NCI-H82 (cell line): ENCODE data around the gene RESP18.

Source experiments
- DNase-seq: peaks from one replicate; lab custom pipeline; 2025; lab: John Stamatoyannopoulos, UW

The RESP18 gene

DNA sequence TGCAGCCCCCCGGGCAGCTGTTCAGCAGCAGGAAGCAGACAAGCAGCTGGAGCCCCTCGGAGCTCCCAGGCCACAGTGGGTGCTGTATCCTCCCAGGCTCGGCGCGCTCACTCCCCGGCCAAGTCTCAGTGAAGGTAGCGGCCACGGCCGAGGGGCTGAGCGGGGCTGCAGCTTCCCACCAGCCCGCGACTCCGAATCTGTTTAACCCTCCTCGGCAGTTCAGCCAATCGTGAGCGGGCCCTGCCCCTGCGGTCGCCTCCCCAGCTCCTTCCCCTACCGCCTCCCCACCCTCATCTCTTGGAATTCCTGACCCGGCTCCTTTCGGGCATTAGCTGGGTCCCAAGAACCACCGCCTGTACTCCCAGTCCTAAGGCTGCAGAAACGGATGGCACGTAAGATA lies at the start of gene RESP18:
Gene RESP18 (minus strand): TSS at position 203 of the 400 bp plus-strand sequence.
- no peak for DNase-seq

DNA sequence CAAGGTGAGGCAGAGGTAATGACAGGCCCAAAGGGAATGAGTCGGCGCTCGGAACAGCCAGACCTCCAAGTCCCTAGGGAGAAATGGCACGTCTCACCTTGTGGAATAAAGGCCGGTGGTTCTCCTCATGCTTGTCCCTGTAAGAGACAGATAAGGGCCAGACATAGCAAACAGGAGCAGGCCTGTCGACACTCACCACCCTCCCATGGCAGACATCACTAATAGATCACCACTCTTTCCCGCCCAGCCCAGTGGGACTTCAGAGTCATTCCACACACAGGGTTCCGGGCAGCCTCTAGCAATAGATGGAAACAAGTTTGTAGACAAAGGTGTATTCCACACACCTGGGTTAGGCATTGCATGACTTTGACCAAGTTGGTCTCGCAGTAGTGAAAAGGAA lies 48.9 kb upstream of the RESP18 start:
- DNase-seq: no peak

DNA sequence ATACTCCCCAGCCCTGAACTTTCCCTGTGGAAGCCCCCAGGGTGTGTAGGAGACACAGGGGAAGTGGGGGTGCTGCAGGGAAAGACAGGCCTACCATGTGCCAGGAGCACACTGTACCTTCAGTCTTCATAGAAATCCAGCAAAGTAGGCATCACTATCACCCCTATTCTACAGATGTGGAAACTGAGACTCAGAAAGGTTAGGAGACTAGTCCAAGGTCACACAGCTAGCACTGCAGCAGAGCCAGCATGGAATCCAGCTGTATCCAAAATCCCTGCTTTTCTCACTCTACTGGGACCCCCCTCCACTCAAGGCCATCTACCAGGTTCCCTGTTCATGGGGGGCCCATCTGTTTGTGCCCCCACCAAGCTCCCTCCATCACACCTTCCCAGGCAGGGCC lies 48.4 kb upstream of the RESP18 start:
- no peak for DNase-seq

DNA sequence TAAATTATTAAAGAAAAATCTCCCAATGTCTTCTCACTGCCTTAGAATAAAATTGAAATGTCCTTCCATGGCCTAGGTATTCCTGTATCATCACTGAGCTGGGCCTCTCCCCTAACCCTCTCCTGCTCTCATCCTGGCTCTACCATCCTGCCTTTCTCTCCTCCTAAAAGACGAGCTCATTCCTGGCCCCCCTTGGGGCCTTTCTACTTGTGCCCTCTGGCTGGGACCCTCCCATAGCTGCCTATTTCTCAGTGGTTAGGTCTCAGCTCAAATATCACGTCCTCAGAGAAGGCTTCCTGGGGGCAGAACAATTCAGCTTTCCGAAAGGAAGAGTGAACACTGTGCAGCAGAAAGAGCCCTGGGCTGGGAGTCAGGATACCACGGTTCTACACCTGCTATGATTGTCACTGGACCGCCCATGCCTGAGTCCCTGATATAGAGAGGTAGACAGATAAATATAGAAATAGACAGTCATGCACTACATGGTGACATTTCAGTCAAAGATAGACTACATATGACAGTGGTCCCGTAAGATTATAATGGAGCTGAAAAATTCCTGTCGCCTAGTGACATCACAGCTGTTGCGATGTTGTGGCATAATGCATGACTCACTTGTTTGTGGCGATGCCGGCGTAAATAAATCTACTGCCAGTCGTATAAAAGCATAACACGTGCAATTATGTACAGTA lies 45.8 kb upstream of the RESP18 start:
- DNase-seq: no peak

DNA sequence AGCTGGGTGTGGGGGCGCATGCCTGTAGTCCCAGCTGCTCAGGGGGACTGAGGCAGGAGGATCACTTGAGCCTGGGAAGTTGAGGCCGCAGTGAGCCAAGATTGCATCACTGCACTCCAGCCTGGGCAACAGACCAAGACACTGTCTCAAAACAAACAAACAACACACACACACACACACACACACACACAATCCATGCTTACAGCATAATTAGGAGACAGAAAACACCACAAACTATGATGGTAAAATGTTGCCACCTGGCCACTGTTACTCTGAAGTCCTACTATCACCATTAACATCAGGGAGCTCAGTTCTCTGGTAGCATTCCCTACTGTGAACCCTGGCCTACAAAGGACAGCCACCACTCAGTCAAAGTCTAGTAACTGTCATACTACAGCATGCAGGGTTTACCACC lies 36.9 kb upstream of the RESP18 start:
- no peak for DNase-seq

DNA sequence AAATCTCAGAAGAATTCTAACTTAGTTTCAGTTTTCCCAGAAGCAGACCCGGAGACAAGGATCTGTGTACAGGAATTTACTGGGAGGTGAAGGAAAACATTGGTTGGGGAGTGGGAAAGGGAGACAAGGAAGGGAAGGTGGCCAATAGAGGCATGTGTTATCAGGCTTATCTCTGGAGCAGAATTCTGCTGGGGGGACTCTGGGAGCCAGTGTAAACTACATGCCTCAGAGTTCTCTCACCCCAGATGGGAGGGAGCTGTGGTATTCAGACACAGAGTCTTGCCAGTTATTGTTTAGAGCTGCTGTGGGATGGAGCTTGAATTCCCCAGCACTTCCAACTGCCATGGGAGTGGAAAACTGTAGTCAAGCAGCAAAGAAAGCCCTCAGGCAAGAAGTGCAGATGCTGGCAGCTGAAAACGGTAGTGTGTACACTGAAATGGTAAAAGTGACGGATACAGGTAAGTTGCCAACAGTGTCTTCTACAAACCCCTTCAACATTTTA lies 36.2 kb upstream of the RESP18 start:
- DNase-seq: no peak

DNA sequence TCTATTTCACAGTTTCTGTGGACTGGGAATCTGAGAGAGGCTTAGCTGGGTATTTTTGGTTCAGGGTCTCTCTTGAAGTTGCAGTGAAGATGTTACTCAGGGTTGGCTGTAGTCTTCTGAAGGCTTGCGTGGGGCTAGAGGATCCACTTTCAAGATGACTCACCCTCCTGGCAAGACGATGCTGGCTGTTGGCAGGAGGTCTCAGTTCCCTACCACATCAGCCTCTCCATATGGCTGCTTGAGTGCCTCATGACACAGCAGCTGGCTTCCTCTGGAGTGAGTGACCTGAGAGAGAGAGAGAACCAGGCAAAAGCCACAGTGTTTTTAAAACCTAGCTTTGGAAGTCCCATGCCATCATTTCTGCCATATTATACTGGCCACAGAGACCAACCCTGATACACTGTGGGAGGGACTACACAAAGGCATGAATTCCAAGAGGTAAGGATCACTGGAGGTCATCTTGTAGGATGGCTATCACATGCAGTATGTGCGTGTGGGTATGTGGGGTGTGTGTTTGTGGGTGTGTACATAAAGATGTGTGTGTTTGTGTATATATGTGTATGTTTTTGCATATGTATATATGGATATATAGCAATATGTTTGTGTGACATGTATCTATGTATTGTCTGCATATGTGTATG lies 30.1 kb upstream of the RESP18 start:
- peak; percentile 50 for DNase-seq

DNA sequence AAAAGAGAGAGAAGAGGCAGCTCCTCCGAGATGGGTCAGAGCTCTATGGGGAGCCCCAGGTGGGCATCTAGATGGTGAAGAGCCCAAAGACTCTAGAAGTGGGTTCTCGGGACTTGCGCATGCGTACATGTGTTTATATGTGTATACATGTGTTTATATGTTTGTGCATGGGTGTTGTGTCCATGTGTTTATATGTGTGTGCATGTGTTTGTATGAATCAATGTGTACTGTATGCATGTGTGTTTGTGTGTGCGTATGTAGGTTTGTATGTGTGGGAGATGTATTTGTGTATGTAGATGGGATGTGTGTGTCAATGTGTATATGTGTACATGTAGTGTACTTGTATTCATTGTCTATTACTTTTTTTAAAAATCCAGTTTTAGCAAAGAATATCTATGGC lies 29.5 kb upstream of the RESP18 start:
- DNase-seq: no peak

DNA sequence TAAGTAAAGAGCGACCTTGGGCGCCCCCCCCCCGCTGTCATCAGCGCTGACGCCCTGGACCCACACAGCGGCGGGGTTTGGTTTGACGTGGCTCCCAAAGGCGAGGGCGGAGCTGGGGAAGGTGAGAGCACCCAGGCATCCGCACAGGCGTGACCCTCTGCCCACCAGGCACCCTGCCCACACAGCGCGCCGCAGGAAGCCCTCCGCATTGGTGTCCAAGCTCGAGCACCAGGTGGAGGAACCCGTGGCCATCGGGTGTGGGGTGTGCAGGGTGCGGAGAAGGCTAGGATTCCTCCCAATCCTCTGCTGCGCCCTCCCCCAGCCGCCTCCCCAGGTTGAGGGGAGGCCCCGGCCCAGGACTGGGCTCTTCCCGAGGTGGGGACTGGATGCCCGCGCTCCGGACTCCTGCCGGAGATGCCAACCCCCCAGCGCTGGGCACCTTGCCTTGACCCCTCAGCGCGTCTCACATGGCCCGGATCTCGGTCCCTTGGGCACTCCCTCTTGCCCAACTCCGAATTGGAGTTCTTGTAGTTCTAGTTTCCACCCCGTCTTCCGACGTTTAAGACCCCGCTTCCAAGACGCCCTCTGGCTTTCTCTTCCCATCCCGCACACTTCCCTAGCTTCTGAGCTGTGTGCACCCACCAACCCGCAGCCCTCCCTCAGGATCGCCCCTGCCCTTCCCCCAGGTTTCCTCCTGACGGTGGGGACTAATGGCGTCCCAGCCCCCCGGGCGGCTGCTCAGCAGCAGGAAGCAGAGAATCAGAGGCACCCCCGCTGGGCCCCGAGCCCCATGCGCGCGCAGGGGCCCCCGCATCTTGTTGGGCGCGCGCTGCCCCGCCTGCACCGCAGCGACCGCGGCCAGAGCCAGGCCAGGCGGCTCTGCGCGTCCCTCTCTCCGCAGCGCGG lies 25.9 kb upstream of the RESP18 start:
- peak; percentile 31 for DNase-seq

DNA sequence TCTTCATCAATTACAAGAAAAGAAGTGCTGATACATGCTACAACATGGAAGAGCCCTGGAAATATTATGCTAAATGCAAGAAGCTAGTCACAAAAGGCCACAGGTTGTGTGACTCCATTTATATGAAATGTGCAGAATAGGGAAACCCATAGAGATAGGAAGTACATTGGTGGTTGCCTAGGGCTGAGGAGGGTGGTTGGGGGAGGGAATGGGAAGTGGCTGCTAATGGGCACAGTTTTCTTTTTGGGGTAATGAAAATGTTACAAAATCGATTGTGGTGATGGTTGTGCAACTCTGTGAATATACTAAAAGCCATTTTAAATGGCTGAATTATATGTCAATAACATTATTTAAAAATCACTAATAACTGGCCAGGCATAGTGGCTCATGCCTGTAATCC lies 24.3 kb upstream of the RESP18 start:
- DNase-seq: no peak

DNA sequence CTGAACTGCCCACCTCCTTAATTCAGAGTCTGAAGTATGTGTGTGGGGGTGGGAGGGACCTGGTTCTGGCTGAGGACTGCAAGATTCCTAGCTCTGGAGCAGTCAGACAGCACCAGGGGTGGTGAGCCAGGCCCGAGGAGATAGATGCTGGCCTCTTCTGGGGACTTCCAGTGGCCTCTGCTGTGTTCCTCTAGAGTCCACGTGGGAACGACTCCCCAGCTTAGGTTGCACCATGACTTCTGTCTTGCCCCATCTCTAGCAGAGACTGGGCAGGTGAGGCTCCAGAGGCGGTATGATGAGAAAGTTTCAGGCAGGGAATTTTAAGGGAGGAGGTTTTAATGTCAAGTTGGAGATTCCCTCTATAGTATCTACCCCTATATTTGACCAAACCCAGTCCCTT lies 22.0 kb upstream of the RESP18 start:
- DNase-seq: no peak

DNA sequence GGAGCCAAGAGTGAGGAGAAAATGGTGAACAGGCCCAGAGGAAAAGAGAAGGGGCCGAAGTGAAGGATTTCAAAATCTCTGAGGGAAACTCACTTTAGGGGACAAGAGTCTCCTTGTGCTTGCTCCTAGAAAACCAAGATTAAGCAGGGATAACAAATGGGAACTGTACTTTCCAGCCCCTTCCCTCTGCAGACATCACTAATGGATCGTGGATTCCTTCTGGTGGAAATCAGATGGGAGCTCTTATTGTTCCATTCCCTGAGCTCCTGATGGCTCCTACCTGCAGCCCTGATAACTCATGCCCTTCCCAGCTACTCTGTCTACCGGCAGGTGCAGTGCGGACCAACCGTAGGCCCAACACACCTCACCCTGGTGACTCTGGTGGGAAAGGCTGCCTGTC lies 20.6 kb upstream of the RESP18 start:
- no peak for DNase-seq

DNA sequence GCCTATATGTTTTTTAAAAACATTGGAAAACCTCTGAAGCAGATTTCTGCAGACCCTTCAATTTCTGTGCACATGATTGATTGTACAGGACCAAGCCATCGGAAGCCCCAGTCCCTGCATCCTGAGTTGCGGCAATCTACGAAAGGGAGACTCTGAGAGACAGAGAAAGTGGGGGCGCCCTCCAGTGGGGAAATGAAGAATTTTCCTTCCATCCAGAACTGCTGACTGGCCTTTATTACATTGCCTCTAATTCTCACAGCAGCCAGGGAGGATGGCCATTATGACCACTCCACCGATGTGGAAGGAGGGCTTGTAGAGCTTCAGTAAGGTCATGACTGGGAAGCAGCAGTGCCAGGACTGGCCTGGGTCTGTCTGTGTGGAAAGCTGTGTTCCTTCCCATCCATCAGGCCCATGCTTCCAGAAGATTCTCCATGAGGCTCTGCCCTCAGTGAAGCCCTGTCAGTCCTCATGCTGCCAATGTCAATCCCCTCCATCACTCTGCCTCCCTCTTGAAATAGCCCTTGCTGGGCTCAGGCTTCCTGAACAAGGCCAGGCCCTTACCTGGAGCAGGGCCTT lies 20.0 kb upstream of the RESP18 start:
- DNase-seq: peak; percentile 90

DNA sequence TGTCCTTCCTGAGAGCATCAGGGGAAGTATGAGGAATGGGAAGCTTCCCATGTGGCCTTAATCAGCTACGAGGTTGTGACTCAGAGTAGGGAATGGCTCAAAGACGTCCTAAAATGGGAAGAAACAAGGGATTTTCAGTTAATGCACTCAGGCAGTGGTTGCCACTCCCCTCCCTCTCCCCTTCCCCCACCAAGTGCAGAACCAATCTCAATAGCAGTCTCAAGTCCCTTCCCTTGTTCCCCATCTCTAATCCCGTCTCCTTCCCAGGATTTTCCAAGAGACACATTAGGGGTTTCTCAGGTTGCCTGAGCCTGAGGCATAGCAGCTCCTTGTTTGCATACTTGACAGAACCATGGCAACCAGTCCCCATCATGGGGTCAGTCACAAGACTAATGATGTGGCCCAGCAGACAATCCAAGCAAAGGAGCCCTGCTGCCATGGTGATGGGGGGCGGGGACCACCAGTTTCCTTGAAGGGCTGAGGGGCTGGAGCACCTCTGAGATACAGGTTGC lies 18.2 kb upstream of the RESP18 start:
- no peak for DNase-seq

DNA sequence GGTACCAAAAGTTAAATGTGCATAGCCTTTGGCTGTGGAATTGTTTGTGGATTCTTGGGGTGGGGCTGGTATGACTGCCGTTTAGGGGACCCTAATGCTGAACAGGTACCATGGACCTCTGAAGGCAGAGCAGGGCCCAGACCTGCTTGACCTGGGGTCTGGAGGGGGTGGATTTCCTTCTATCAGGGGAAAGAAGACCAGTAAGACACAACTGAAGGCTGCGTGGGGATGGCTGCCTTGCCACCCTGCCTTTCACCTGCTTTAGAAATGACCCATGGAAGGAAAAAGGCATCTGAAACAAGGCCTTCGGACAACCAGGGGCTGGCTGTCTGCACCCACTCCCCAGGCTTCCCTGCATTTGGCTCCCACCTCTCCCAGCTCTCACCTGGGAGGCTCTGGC lies 17.7 kb upstream of the RESP18 start:
- DNase-seq: no peak

DNA sequence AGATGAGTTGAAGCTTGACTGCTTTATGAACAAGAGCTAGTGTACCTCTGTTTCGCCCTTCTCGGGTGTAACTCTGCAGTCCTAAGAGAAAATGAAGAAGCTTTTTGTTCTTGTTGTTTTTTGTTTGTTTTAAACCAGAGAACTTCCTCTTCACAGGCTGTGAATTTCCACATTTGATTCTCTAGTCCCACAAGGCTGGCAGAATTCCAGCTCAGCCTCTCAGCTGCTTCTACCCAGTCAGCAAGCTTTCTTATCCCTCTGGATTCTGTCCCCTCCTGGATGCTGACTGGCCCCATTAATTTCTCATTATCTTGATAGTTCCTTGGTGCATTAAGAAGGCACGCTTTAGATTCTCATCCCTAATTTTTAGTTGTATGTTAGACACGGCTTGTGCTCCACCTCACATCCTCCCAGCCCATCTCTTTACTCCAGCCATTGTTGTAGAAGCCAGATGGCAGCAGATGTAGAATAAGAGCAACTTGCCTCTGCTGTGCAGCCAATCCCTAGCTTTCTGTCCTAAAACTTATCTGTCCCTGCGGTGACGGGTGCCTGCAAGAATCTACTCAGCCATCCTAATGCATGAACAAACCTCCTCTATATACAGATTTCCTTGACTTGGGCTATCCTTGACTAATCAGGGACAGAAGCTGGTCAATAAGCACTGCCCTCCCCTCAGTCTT lies 12.3 kb upstream of the RESP18 start:
- DNase-seq: peak; percentile 66

DNA sequence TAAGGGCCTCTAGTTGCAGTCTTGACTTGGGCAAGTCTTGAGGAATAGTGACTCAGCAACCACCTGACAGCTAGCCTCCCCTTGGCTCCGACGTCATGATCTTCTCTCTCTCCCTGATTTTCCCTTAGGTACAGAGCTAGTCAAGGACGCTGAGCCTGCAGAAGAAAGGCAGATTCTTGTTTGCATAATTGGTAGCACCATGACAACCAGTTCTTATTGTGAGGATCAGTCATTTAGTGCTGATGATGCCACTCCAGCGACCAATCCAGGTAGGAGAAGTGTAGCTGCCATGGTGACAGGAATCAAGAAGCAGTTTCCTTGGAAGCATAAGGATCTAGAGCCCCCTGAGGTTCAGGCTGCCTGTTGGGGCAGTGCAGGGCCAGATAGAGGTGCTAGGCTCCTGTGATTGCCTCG lies 2.8 kb upstream of the RESP18 start:
- DNase-seq: no peak

DNA sequence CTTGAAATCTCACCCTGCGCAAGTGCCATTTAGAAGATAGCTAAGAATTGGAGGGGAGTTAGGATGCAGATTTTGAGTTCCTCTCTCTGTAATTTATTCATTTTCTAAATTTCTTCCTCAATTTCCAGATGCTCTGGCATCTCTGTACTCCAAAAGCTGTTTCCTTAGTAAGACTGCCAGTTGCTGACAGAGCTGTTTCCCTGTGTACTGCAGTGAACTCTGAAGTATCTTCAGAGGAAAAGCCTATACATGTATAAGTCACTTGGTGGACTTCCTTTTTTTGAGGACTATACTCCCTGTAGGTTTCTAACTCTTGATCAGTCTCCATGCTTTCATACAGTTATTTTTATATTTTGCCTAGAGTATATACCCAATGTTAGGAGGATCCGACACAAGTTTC lies 1.5 kb upstream of the RESP18 start:
- DNase-seq: no peak

DNA sequence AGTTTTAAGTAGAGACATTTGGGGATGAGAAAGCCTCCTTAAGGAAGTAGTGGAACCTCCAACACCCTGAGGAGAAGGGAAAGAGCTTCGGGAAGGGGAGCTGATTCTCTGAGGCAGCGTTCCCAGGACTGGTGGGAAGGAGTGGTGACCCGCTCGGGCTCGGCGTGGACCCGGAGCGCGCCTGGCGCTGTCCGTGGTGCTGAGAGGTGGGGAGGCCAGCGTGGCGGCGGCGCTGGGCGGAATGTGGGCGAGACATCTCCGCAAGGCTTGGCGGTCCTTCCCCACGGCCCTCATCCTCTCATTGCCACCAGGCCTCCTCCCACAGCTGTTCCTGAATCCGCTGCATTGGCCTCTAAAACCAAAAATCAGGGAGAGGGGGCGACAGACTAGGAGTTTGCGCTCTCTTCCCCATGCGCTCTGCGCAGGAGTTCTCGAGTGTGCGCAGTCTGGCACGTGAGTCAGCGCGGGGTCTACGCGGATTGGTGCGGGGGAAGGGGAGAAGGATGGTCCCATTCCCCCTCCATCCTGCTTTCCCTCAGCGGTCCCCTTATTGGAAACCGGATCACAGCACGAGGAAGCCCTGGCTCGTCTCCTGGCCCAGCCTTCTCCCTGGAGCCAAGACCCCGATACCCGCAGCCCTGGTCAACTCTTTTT lies 857 bp downstream of the RESP18 start:
- no peak for DNase-seq

DNA sequence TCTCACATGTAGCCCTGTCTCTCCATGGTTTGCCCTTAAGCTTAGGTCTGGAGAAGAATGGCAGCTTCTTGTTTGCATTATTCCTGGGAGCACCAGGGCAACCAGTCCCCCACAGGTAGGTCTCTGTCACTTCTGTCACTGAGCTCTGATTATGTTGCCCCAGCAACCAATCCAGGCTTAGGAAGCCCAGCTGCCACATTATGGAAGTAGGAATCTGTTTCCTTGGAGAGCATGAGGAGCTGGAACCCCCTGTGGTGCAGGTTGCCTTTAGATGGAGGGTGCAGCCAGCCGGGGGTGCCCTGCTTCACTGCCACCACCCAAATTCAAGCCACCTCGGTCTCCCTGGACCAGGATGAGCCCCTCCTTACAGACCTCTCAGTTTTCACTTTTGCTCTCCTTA lies 4.8 kb downstream of the RESP18 start:
- peak; percentile 97 for DNase-seq
